GM19397 (cell line): ENCODE results near the gene ERAP2.
"Not testable (repeated sequence)": the region's sequence is repeated elsewhere in the genome, so short reads cannot be mapped to it uniquely, and the experiment has no call there.

Source experiments
- ATAC-seq: cut with Tn5 transposase; IDR thresholded peaks from one replicate; pipeline ENCODE4 v1.9.1; 2021; ENCODE audit warnings: mild to moderate bottlenecking, moderate library complexity; ENCODE audit not compliant: unreplicated experiment

ERAP2 gene, protein sequence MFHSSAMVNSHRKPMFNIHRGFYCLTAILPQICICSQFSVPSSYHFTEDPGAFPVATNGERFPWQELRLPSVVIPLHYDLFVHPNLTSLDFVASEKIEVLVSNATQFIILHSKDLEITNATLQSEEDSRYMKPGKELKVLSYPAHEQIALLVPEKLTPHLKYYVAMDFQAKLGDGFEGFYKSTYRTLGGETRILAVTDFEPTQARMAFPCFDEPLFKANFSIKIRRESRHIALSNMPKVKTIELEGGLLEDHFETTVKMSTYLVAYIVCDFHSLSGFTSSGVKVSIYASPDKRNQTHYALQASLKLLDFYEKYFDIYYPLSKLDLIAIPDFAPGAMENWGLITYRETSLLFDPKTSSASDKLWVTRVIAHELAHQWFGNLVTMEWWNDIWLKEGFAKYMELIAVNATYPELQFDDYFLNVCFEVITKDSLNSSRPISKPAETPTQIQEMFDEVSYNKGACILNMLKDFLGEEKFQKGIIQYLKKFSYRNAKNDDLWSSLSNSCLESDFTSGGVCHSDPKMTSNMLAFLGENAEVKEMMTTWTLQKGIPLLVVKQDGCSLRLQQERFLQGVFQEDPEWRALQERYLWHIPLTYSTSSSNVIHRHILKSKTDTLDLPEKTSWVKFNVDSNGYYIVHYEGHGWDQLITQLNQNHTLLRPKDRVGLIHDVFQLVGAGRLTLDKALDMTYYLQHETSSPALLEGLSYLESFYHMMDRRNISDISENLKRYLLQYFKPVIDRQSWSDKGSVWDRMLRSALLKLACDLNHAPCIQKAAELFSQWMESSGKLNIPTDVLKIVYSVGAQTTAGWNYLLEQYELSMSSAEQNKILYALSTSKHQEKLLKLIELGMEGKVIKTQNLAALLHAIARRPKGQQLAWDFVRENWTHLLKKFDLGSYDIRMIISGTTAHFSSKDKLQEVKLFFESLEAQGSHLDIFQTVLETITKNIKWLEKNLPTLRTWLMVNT

DNA sequence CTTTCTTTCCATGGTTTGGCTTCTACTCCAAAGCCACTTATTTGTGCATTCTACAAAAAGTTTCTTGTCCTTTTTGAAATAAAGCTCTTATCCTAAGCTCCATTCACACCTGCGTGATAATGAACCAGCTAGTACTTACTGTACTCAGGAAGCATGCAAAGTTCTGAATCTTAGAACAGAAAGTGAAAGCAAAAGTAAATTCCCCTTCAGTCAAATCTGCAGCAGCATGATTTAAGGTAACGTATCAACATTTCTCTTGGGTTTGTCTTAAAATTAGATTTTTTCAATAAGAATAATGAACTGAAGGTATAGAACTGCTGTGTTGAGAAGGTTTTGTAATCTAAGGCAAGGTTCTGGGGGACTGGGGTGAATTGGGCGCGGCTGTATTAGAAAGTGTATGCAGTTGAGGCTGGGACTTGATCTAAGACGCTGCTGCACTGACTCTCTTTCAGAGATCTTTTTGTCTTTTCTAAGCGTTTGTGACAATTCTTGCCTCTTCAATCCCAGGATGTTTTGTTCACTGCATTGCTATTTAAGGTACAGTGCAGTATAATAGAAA is at the start of gene ERAP2:
Gene ERAP2 (plus strand): TSS at position 209 of the 559 bp plus-strand sequence. CDS start 3,186 bp downstream, outside the sequence.
- ATAC-seq = peak; percentile 57

- no peak for ATAC-seq
Measured at GRCh38 chr5:96829297-96829696, 47.0 kb upstream of the ERAP2 start.

DNA sequence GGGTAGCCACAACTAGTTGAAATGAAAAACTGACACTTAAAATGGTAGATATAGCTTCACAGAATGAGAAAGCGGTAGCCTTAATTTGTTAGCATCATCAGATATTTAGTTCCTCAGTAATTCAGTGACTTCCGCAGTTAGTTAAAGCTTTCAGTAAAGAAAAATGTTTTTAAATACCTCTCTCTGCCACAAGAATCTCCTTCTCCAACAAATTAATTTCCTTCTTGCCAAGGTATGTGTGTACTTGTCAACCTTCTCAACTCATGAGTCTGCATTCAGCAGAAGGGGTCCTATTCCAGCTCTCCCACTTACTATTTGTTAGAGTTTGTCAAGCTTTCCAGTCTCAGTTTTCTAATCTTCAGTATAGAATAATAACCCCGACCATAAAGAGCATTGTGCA is 42.3 kb upstream of the ERAP2 start:
- no peak for ATAC-seq

DNA sequence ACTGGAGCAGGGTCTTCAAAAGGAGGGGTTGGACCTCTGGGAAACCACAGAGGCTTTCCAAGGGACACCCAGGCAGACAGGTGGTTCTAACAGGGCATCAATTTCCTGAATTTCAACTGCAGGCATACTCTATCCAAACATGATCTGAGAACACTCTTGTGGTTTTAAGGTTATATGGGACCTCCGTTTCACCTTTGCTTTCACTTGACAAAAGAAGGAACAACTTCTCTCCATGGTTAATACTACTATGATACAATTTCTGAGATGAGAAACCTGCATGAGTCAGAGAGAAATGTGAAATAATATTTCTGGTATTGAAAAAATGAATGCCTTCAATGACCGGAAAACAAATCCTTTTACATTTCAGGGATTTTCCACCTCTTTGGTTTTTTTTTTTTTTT is 40.5 kb upstream of the ERAP2 start:
- no peak for ATAC-seq

- ATAC-seq = no peak
Measured at GRCh38 chr5:96836817-96837216, 39.5 kb upstream of the ERAP2 start.

GRCh38 chr5:96837303-96837702 is 39.0 kb upstream of the ERAP2 start:
- no peak for ATAC-seq

DNA sequence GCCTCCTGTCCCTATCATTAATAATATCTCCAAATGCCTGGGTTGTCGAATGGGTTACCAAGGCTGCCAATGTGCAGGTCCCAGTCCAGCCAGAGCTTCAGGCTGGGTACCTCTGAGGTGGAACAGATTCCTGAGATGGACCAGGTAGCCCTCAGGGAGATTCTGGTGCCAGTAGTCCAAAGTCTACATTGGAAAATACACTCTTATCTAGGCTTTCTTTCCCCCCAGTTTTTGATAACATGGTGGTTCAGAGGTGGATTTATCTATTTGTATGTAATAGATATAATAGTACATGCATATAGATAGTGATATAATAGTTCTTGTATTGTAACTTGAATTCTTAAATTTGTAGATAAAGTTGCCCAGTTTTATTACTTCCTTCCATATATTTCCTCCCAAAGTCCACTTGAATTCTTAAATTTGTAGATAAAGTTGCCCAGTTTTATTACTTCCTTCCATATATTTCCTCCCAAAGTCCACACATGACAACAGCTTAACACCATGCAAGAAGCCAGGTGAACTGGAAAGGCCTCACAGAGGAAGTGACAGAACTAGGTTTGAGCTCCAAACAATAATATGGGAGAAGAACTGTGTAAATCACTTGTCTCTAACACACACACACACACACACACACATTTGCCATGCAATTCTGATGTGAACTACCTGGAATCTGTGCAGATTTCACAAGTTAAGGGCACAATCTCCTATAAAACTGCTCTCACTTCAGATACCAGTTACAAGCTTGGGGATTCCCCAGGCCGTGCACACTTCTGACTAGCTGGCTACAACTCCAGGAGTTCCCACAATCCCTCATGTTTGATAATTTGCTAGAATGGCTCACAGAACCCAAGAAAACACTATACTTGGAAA is 37.9 kb upstream of the ERAP2 start:
- ATAC-seq = no peak

DNA sequence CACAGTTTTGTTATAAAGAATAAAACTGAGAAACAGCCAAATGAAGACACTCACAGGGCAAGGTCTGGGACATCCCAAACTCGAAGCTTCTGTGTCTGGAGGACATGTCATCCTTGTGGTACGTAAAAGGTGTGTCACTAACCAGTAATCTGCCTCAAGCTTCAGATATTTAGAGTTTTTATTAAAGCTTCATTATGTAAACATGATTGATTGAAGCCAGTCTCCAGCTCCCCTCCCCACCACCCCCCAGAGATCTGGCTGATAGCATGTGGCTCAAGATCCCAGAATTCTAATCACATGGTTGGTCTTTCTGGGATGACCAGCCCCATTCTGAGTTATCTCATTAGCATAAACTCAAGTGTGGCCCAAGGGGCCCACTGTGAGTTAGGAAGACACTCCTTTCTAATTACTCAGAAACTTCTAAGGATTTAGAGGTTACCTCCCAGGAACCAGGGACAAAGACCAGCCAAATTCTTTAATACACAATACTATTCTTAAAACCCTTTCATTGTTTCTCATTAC is 37.2 kb upstream of the ERAP2 start:
- no peak for ATAC-seq

GRCh38 chr5:96841931-96842330 is 34.4 kb upstream of the ERAP2 start:
- ATAC-seq = not testable (repeated sequence)

GRCh38 chr5:96843140-96843539 is 33.2 kb upstream of the ERAP2 start:
- no peak for ATAC-seq

GRCh38 chr5:96844481-96844990 is 31.8 kb upstream of the ERAP2 start:
- ATAC-seq = no peak

DNA sequence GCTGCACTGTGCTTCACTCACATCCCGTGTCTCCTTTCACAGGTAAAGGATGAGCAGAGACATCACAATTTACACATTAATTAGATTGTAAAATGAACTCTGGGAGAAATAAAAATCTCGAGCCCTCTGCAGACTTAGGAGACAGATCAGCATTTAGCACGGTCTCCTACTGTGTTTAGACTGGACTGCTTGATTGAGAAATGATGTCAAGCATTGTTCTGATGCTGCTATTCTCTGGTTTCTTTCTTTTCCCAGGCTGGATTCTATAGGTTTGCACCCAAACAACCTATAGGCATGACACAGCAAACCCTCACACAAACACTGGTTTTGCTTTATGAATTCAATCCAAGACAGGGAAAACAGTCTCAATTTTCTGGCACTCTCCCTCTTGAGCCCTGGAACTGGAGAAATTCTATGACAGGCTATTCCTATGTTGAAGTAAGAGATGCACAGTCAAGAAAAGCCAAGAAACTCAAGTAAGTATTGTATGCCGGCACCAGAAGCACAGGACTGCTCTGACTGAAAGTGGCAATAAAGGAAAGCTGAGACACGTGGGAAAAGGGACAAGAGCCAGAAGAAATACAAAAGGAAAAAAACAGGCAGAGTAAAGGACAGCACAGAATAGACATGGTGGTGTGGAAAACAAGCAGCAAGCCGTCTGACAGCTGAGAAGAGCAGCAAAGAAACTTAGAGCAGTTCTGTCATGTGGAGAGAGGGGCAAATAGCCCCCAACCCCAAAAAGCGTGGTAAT is 24.8 kb upstream of the ERAP2 start:
- ATAC-seq = no peak

DNA sequence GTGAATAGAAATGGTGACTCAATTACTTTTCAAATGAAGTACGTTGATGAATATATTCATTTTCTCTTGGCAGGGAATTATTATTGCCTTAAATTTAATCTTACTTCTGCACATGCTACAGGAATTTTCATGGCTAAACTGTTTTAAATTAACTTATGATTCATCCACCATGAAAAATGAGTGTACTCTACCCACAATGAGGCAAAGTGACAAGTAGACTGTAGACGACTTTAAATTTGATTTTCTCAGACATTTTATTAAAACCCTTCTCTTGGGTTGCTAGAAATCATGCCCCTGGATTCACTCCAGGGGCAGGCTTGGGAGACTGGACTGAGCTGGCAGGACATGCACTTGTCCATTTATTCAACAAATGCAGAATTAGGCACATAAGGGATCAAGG is 23.5 kb upstream of the ERAP2 start:
- ATAC-seq = no peak

- ATAC-seq = no peak
Measured at GRCh38 chr5:96854067-96854466, 22.2 kb upstream of the ERAP2 start.

- no peak for ATAC-seq
Measured at GRCh38 chr5:96855031-96855872, 21.0 kb upstream of the ERAP2 start.

DNA sequence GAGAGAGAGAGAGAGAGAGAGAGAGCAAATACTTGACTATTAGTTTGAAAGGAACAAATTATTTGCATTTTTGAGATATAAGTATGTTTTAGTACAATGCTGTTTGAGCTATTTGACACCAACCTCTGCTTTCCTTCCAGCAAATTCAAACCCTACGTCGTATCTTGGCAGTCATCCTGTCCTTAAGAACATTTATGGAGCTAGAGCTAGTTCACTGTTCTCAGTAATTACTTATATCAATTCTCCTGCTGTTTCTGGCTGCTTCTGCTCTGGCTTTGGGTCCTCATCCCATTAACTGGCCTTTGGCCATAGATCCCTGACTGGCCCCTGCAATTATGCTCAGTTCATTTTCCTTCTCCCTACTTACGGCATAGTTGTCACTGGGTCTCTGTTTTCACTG is 19.9 kb upstream of the ERAP2 start:
- no peak for ATAC-seq

DNA sequence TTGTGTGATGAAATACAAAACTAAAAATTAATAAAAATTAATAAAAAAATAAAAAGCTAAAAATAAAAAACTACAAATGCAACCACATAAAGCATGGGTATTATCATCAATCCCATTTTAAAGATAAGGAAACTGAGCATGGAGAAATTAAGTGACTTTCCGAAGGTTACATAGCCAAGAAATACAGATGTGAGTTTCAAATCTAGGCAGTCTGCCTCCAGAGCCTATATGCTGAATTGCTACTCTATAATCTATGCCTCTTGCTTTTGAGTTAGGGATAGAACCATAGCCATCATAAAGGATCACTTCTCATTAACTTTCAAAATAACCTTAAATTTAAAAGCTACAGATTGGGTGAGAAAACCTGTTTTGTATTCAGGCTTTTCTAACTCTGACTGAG is 18.8 kb upstream of the ERAP2 start:
- ATAC-seq = no peak

- no peak for ATAC-seq
Measured at GRCh38 chr5:96857924-96858323, 18.4 kb upstream of the ERAP2 start.
